Ovary (tissue), 3 donors: ENCODE measurements around the gene CHN2.

Experiments
- POLR2A ChIP-seq: fragments of 450-650 bp; IDR thresholded peaks from one replicate; pipeline ENCODE4 v1.6.1; 2017; ENCODE audit warnings: antibody characterized with exemption, mild to moderate bottlenecking, moderate library complexity
- TF ChIP-seq, protein P1 (sequence below), 3 donors: fragments of 450-650 bp in 2 of 3; fragments of 200-600 bp in 1 of 3; IDR thresholded peaks; one replicate each; pipeline versions ENCODE4 v1.5.1 to v1.8.0; 2016 to 2022; ENCODE audit warnings: antibody characterized with exemption in 3 of 3, mild to moderate bottlenecking in 1 of 3
- donor health status: DM: no; HTN: no; CAD: no.

DNA sequence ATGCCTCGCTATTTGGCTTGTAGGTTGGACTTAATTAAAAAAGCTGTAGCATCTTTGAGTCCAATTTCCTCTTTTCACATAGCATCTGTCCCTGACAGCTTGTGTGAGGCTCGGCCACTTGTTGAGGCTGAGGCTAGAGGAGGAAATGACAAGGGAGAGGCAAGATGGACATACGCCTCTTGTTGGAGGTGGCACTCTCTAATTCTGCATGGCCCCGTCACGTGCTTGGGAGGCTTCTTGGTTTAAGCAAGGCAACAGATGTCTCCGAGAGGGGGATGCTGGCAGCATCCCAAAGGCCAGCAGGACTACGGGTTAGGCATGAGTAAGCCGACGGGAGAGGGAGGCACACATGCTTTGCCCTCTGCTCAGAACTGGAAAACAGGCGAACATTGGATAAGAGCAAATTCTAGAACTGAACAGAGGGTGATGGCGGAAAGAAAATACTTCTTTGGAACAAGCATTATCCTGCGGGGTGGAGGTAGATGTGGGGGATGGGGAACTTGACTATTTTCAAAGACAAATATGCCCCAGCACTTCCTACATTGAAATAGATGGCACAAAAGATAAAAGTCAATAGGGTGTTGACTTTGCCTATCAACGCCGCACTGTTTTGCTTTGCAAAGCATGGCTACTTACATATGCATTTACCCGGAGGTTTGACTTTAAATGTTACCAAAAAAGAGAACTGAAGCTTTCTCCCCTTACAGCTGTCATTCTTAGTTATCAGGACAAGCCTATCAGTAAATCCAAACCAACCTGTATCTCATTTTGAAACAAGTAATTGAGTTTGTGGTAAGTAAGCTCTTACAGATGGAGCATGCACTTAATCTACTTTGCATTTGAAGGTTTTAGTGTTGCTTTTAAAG is 94.8 kb downstream of the CHN2 start:
- TF ChIP-seq, protein P1, sequence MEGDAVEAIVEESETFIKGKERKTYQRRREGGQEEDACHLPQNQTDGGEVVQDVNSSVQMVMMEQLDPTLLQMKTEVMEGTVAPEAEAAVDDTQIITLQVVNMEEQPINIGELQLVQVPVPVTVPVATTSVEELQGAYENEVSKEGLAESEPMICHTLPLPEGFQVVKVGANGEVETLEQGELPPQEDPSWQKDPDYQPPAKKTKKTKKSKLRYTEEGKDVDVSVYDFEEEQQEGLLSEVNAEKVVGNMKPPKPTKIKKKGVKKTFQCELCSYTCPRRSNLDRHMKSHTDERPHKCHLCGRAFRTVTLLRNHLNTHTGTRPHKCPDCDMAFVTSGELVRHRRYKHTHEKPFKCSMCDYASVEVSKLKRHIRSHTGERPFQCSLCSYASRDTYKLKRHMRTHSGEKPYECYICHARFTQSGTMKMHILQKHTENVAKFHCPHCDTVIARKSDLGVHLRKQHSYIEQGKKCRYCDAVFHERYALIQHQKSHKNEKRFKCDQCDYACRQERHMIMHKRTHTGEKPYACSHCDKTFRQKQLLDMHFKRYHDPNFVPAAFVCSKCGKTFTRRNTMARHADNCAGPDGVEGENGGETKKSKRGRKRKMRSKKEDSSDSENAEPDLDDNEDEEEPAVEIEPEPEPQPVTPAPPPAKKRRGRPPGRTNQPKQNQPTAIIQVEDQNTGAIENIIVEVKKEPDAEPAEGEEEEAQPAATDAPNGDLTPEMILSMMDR (IDR thresholded peaks at IDR 0.05): no peak
- no peak for TF ChIP-seq POLR2A
